Posterior cingulate gyrus (tissue), 11 donors: ENCODE measurements around the gene CHST15.

ENCODE experiments used
- DNase-seq, 10 donors: peaks; one replicate each; pipeline versions ENCODE4 v3.0.0 to v3.0.0-alpha.2; 2020 to 2021; ENCODE audit warnings: mixed read lengths in 3 of 10
- intact Hi-C: fragments of 100-400 bp; cut with DNase I; formaldehyde crosslinking; loops from one replicate; pipeline ENCODE4 v1.15.1; 2023

The CHST15 gene

DNA sequence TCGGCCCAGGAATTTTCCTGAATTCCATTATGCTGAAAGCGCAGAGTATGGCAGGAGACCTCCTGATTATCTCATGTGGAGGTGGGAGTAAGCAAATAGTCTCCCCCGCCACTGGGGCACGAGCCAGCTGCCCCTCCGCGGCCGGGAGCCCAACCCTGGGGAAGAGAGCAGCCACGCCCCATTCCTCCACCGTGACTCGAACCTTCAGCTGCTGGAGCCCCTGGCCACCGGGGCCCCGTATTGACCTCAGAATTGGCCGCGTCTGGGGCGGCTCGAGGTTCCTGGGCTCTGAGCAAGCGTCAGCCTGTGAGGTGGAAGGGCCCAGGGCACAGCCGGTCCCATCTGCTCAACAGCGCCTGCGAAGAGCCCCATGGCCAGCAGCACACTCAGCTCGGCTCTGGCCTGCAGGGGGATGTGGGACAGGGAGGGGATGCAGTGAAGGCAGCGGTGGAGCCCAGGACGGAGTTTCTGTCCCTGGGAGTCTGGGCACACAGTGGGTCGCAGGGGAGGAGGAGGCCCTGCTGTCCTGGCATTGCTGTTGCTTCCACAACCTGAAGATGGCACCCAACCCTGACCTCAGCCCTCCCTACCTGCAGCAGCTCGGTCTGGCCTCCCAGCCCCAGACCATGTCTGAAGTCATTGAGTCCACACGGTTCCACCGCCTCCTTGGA, 97.8 kb downstream of the CHST15 start:
- intact Hi-C loops, result loop anchor here (5.0 kb wide), 1 partner anchor 97 kb away; the partner anchor contains the start of gene CHST15
- DNase-seq, result peak in 3 of 10 donors; percentile 57 to 91 (median 89)

DNA sequence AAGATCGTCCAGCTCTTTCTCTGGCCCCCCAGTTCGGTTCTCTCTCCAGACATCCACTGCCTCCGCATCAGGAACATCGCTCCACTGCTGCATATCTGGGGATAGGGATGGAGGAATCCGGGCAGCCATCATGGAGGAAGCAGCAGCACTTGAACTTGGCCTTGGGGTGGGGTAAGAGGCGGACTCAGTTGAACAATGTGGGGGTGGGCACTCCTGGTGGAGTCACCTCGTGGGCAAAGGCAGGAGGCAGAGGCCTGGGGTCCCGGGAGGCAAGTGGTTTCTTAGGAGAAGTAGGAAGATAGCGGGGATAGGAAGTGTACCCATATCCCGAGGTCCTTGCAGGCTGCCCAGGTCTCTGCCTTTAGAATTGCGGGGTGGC, 98.3 kb downstream of the CHST15 start:
- intact Hi-C loops, result loop anchor here (5.0 kb wide), 1 partner anchor 97 kb away; the partner anchor contains the start of gene CHST15
- DNase-seq, result peak in 1 of 10 donors; percentile 73

DNA sequence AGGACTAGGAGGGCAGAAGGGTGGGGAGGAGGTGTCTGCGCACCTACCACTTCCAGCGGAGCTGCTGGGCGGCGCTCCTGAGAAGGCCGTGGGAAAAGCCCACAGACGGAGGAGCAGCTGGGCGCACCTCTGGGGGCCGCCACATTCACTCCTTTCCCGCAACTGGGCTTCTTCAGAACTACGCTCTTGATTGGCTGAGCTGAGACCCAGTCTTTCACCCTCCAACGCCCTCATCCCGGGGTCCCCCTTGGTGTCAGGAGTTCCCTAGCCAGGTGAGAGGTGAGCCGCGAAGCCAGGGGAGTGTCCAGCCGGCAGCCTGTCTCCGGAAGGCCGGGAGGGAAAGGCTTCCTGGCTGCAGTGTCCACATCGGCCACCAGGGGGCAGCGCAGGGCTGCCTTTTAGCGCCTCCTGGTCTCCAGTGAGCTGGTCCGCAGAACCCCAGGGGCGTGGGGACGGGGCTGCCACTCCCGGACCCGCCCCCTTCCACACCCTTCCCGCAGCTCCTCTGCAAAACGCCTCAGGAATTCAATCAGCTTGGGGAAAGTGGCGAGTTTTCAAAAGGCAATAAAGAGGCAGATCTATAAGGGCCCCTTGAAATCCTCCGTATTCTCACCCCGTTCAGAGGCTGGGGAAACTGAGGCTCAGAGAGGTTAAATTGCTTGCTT, 98.8 kb downstream of the CHST15 start:
- intact Hi-C loops, result loop anchor here (1.0 to 5.0 kb wide), 2 partner anchors 98 to 395 kb away; partner anchors contain the start of gene CHST15
- DNase-seq, result peak; percentile 66 to 97 (median 90)

DNA sequence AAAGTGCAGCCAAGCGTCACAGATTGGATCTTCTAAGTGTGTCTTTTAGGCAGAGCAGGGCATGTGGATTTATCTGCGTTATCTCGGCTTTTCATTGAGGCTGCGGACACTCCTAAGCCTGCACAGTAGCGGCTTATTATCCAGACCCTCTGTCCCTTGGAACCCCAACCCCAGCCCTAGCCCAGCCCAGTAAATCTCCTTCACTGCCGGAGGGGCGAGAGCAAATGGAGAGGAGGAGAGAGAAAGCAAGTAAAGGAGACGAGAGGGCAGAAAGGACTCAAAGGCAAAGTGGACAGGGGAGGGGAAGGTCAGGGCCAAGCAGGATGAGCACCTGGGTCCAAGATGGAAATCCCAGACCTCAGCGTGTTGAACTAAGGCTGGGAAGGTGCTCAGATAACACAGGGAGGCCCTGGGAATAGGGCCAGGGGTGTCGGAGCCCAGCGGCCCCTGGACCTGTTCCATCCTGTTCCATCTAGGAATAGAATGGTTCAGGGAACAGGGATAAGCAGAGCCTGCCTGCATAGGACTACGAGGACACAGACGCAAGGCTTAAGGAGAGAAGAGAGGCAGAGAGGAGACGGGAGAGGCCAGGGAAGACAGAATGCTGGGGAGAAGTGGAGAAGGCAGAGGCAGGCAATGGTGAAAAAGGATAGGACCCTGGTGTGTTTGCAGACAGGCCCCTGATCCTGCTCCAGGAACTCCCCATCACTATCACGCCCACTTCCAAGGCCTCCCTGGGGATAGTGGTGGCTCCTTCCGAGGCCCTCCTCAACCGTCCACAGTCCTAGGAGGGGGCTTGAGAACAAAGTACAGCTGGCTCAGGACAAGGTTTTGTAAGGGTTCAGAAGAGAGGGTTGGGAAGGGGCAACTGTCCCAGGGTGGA, 99.6 kb downstream of the CHST15 start:
- DNase-seq, result no peak
- intact Hi-C loops, result loop anchor here (1.0 kb wide), 1 partner anchor 396 kb away; no protein-coding TSS in a partner anchor

DNA sequence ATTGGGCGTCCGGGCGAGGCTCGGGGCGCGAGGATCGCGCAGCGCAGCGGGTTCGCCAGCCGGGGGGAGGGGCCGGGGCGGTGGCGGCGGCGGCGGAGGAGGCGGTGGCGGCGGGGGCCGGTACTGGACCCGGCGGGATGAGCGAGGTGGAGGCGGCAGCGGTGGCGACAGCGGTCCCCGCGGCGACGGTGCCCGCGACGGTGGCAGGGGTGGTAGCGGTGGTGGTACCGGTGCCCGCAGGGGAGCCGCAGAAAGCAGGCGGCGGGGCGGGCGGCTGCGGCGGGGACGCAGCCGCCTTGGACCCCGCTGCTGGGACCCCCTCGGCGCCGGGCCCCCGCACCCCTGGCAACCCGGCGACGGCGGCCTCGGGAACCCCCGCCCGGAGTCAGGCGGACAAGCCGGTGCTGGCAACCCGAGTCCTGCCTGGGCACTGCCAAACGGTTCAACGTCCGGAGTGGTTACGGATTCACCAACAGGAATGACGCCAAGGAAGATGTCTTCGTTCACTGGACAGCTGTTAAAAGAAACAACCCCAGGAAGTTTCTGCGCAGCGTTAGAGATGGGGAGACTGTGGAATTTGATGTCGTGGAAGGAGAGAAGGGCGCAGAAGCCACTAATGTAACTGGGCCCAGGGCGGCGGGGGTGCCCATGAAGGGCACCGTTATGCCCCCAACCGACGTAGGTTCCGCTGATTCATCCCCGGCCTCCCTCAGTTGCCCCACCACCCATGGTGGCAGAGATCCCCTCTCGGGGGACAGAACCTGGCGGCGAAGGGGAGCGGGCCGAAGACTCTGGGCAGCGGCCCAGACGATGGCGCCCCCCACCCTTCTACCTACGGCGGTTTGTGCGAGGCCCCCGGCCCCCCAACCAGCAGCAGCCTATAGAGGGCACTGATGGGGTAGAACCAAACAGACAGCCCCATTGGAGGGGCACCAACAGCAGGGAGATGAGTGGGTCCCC, 101.5 kb downstream of the CHST15 start:
- intact Hi-C loops, result no loop called here
- peak in 1 of 10 donors; percentile 71 for DNase-seq

DNA sequence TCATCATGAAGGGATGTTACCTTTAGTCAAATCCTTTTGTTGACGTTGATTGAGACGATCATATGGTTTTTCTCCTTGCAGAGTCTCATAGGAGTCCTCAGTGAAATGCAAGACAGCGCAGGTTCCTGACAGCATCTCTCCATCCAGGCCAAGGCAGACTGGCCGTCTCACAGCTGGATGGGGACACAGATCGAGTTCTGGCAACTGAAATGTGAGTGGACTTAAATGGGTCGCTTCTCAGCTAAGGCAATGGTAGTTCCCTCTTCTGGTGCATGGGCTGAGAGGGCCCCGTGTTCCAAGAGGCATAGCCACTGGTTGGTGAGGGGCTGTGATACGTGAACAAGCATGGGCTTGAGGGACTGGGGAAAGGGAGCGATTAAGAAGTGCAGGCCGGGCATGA, 102.5 kb downstream of the CHST15 start:
- intact Hi-C loops, result no loop called here
- no peak for DNase-seq

DNA sequence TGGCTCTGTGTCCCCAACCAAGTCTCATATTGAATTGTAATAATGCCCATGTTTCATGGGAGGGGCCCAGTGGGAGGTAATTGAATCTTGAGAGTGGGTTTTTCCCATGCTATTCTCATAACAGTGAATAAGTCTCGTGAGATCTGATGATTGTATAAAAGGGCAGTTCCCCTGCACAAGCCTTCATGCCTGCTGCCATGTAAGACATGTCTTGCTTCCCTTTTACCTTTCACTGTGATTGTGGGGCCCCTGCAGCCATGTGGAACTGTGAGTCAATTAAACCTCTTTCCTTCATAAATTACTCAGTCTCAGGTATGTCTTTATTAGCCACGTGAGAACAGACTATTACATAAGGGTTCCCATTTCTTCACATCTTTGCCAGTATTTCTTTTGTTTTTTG, 104.7 kb downstream of the CHST15 start:
- intact Hi-C loops, result no loop called here
- DNase-seq, result no peak

DNA sequence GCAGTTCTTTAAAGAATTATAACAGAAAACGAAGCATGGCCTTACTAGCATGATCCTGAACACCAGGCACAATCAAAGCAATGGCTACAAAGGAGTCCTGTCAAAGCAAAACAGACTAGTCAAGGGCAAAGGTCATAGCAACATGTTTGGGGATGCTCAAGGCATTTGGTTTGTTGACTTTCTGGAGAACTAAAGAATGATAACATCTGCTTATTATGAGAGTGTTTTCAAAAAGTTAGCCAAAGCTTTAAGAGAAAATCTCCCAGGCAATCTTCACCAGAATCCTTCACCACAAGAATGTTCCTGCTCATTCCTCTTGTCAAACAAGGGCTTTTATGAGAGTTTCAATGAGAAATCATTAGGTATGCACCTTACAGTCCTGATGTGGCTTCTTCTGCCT, 106.7 kb downstream of the CHST15 start:
- intact Hi-C loops, result no loop called here
- no peak for DNase-seq

DNA sequence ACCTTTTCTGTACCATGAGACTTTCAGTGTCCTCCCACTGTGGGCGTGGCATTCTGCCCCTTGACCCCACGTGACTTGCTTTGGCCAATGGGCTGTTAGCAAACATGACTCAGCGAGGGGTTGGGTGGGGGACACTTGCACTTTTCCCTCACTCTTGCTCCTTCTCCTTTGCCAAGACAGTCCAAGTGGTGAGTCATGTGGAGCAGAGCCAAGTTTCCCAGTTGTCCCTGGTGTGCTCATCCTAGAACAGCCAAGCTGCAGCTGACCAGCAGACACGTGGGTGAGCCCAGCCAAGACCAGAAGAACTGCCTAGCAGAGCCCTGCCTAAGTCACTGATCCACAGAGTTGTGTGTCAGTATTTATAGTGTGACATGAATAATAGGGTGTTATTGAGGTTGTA, 119.0 kb downstream of the CHST15 start:
- intact Hi-C loops, result no loop called here
- no peak for DNase-seq

DNA sequence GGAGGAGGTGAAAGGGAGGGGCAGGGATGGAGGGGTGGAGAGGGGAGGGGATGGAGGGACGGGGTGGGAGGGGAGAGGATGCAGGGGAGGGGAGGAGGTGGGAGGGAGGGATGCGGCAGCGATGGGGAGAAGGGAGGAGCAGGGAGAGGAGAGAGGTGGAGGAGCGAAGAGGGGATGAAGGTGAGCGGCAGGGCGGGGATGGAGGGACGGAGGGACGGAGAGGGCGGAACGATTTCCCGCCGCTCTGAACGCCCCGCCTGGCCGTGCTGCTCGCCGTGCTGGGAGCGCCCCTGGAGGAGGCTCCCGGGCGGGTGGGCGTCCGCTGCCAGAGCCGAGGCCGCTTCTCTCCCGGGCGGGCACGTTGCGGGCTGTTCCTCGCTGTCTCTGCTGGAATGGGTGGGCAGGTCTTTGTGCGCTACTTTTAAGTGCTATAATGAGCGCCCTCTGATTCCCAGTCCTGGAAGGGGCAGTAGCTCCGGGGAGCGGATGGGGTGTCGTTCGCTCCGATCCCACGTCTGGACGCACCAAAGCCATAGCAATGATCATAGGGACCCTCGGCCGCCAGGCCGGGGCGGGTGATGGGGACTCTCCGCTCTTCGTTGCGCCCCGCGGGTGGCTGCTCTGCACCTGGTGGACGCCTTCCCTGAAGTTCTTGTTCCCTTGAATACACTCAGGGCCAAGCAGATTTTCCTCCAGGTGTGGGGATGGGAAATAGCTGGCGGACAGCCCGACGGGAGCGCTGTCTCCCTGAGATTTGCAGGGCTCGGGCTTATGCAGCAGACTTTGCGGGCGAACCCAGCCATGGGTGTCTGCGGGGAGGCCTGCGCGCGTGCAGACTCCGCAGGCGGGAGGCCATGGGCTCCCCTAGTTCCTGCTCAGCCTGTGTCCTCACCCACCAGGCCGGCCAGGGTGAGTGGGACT, 120.7 kb downstream of the CHST15 start:
- peak in 2 of 10 donors; percentile 76 to 77 for DNase-seq
- intact Hi-C loops, result no loop called here

DNA sequence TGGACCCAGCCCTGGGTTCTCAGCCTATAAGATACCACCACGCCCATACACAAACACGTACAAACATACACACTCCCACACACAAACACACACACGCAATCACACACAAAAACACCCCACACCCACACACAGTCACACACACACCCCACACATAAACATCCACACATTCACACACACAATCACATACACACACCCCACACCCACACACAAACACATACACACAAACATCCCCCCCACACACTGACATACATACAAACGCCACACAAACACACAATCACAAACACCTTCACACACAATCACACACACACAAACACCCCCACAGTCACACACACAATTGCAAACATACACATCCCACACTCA, 122.5 kb downstream of the CHST15 start:
- DNase-seq, result no peak
- intact Hi-C loops, result no loop called here

DNA sequence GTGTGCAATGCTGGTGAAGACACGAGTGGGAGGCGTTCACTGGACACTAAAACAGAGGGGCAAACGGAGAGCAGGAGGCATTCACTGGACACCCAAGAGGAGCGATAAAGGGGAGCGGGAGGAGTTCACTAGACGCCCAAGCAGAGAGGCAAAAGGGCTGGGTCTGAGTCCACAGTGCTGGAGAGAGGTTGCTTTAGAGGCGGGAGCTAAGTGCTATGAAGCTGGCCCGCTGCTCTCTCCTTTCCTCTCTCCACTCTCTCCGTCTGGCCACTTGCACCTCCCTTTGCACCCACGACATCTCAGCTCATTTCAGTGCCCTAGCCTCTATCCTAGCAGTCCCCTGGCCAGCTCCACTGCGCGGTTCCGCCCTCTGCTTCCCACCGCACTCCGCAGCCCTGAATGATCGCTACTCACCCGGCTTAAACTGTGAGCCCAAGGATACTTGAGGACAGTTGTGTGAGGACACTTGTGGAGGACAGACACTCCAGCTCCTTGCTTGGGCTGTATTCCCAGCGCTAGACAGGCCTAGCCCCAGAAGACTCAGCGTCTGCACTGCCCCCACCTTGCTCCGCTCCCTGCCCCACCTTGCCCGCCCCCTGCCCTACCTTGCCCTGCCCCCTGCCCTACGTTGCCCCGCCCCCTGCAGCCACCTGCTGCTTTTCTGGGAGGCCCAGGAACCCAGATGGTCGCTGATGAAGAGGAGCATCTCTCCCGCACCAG, 123.0 kb downstream of the CHST15 start:
- no peak for DNase-seq
- intact Hi-C loops, result no loop called here

DNA sequence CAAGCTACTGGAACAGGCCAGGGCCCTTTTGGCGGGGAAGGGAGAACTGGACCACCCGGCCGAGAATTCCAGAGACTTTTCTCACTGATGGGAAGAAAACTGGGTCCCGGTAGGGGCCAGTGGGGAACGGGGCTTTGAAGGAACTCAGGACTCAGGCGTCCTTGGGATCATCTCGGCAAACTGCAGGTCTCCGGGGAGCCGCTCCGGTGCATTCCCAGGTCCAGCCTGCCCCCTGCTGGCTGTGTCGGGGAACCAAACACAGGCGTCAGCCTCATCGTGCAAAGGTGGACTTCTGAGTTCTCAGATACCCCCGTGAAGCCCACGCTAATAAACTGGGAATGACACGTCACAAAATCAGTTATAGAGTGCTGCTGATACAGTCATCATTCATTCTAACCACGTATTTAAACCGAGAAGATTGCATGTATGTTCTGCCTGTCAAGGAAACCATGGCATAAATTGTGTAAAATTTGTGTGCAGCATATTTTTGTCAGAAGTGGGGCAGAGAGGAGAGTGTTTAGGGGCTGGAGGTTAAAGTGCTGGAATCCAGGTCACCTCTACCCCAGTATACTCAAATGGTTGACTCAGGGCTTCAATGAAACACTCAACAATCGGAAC, 125.7 kb downstream of the CHST15 start:
- peak; percentile 61 to 97 (median 86) for DNase-seq
- intact Hi-C loops, result loop anchor here (1.0 kb wide), 1 partner anchor 385 kb away; no protein-coding TSS in a partner anchor

DNA sequence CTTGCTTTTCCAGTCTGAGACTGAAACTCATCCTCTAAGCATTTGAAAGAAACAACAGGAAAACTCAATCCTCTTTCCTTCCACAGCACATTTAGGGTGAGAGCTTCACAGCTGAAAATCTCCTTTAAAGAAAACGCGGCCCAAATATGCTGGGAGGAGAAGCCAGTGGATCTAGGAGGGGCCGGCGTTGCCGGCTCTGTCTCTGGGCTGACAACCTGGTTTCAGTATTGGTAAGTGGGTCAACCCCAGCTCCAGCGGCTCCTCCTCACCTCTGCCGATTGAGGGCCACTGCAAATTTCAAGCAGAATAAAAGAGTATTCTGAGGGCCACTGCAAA, 126.5 kb downstream of the CHST15 start:
- intact Hi-C loops, result loop anchor here (1.0 kb wide), 1 partner anchor 385 kb away; no protein-coding TSS in a partner anchor
- peak in 2 of 10 donors; percentile 80 to 88 for DNase-seq

DNA sequence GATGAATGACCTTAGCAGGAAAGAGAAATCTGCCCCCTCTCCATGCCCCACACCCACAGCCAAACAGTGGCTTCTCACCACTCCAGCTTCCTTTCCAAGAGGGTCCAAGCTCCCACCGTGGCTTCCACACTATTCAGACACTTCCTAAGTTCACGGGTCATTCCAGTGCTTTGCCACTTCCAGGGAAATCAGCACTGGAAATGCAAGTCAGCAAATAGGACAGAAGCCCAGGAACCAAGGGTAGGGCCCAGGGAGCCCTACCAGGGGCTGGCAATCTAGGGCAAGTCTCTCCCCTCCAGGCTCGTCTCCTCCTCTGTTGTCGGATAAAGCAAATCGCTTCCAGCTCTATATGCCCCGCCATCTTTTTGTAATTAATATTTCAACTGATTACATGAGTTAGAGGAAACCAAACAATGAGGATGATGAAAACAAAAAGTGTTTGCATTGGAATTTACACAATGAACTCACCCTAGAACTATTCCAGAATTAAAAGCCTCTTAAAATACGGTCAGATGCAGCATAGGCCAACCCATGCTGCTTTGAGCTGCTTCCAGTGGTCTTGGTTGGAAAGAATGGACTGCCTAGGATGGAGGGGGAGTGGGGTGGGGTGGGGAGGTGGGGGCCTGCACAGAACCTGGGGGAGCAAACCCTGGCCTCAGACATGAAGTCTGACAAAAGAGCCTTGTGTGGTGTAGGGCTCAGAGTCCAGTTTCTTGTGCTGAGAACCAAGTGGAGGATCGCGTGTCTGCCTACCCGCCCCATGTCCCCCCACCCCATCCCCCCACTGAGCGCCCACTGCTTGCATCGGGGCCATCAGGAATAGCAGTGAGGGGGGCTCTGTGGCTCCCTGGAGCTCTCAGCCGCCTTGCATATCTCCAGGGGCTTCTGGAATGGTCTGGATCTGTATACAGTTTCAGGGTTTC, 127.2 kb downstream of the CHST15 start:
- intact Hi-C loops, result no loop called here

DNA sequence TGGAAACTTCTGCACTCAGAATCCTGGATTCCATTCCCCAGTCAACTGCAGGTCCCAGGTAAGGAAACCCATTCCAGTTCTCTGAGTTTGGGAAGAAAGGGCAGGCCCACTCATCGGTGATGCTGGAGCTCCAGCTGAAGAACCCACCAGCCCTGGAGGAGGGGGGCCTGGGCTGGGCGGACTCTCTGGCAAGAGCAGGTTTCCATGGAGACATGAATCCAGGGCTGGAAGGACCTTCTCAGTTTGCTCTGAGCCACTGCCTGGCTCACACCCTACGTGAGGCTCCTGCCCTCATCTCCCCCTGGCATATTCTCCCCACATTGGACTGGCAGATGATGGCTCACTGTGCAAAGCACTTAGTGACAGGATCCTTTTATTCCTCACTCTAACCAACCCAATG, 128.4 kb downstream of the CHST15 start:
- no peak for DNase-seq
- intact Hi-C loops, result no loop called here

More for the DNA sequence above, 127.2 kb downstream of the CHST15 start:
- DNase-seq, result no peak
